H9 (cell line): Measurements from ENCODE around the gene NFYC. TPM values are rescaled to one million over a fixed set of nuclear protein-coding genes. Genes with fewer than 3 reads are reported as not detected.

ENCODE experiments used
- DNase-seq: peaks from one replicate; pipeline ENCODE4 v3.0.0-alpha.2; 2017
- H2AFZ ChIP-seq: one replicate; pipeline ENCODE4 v1.6.1; 2013; ENCODE audit warnings: mild to moderate bottlenecking, low read length, control low read depth, moderate library complexity
- H2AK5ac ChIP-seq: 2 replicates; pipeline ENCODE4 v1.6.1; 2013; ENCODE audit warnings: low read length, control low read depth, mixed read lengths; ENCODE audit not compliant: insufficient read length
- H2BK120ac ChIP-seq: one replicate; pipeline ENCODE4 v1.6.1; 2013; ENCODE audit warnings: low read depth, mild to moderate bottlenecking, low read length, control low read depth, inconsistent platforms; ENCODE audit not compliant: poor library complexity, severe bottlenecking
- H2BK12ac ChIP-seq: 2 replicates; pipeline ENCODE4 v1.6.1; 2013; ENCODE audit warnings: low read length, control low read depth, mixed read lengths, low read depth; ENCODE audit not compliant: insufficient read length
- H2BK15ac ChIP-seq: 2 replicates; pipeline ENCODE4 v1.6.1; 2013; ENCODE audit warnings: low read depth, low read length, control low read depth
- H2BK20ac ChIP-seq: one replicate; pipeline ENCODE4 v1.6.1; 2013; ENCODE audit warnings: low read depth, mild to moderate bottlenecking, low read length, control low read depth, inconsistent platforms; ENCODE audit not compliant: poor library complexity, severe bottlenecking
- H2BK5ac ChIP-seq: 2 replicates; pipeline ENCODE4 v1.6.1; 2013; ENCODE audit warnings: low read length, control low read depth, mixed read lengths; ENCODE audit not compliant: insufficient read length
- H3K14ac ChIP-seq: 2 replicates; pipeline ENCODE4 v1.6.1; 2013; ENCODE audit warnings: low read length, control low read depth; ENCODE audit not compliant: insufficient read depth
- H3K18ac ChIP-seq: 2 replicates; pipeline ENCODE4 v1.6.1; 2013; ENCODE audit warnings: low read depth, mild to moderate bottlenecking, mixed read lengths, low read length, control low read depth; ENCODE audit not compliant: insufficient read length
- H3K23ac ChIP-seq: 2 replicates; pipeline ENCODE4 v1.6.1; 2013; ENCODE audit warnings: low read length, control low read depth, mixed read lengths, low read depth; ENCODE audit not compliant: insufficient read length
- H3K23me2 ChIP-seq: 2 replicates; pipeline ENCODE4 v1.6.1; 2013; ENCODE audit warnings: low read depth, mild to moderate bottlenecking, mixed read lengths, low read length, control low read depth; ENCODE audit not compliant: insufficient read length, poor library complexity, severe bottlenecking
- H3K27ac ChIP-seq: 2 replicates; pipeline ENCODE4 v1.5.1; 2013; ENCODE audit warnings: low read length, control low read depth, mixed read lengths, low read depth; ENCODE audit not compliant: insufficient read length
- H3K27me3 ChIP-seq: 2 replicates; pipeline ENCODE4 v1.6.1; 2013; ENCODE audit warnings: low read length, control low read depth, inconsistent platforms; ENCODE audit not compliant: insufficient read depth
- H3K4ac ChIP-seq: 2 replicates; pipeline ENCODE4 v1.6.1; 2013; ENCODE audit warnings: low read depth, mild to moderate bottlenecking, control low read depth, inconsistent platforms, low read length, moderate library complexity
- H3K4me1 ChIP-seq: 2 replicates; pipeline ENCODE4 v1.6.1; 2013; ENCODE audit warnings: low read length, control low read depth, inconsistent platforms; ENCODE audit not compliant: insufficient read depth
- H3K4me2 ChIP-seq: 2 replicates; pipeline ENCODE4 v1.6.1; 2013; ENCODE audit warnings: low read length, control low read depth, mixed read lengths; ENCODE audit not compliant: insufficient read length, insufficient read depth
- H3K56ac ChIP-seq: 2 replicates; pipeline ENCODE4 v1.6.1; 2013; ENCODE audit warnings: low read depth, mild to moderate bottlenecking, mixed read lengths, low read length, control low read depth; ENCODE audit not compliant: insufficient read length
- H3K79me1 ChIP-seq: 2 replicates; pipeline ENCODE4 v1.6.1; 2013; ENCODE audit warnings: low read depth, mild to moderate bottlenecking, moderate library complexity, low read length, control low read depth, inconsistent platforms; ENCODE audit not compliant: insufficient read depth, poor library complexity, severe bottlenecking
- H3K79me2 ChIP-seq: 2 replicates; pipeline ENCODE4 v1.6.1; 2013; ENCODE audit warnings: low read length, control low read depth, inconsistent platforms; ENCODE audit not compliant: insufficient read depth
- H3K9ac ChIP-seq: 2 replicates; pipeline ENCODE4 v1.6.1; 2013; ENCODE audit warnings: low read length, control low read depth, mixed read lengths; ENCODE audit not compliant: insufficient read length; ENCODE audit errors: extremely low read depth
- H3K9me3 ChIP-seq: one replicate; pipeline ENCODE4 v1.6.1; 2013; ENCODE audit warnings: low read depth, low read length, inconsistent platforms; ENCODE audit not compliant: control insufficient read depth
- H3T11ph ChIP-seq: one replicate; pipeline ENCODE4 v1.6.1; 2013; ENCODE audit warnings: mild to moderate bottlenecking, low read length, control low read depth, inconsistent platforms
- H4K20me1 ChIP-seq: one replicate; pipeline ENCODE4 v1.6.1; 2013; ENCODE audit not compliant: control insufficient read depth, insufficient read length, insufficient read depth
- H4K5ac ChIP-seq: 2 replicates; pipeline ENCODE4 v1.6.1; 2013; ENCODE audit warnings: low read depth, mild to moderate bottlenecking, mixed read lengths, low read length, control low read depth; ENCODE audit not compliant: insufficient read length
- H4K8ac ChIP-seq: replicated peaks from 2 replicates; pipeline ENCODE4 v1.6.1; 2013; ENCODE audit warnings: low read length, control low read depth, mixed read lengths, low read depth; ENCODE audit not compliant: insufficient read length
- H4K91ac ChIP-seq: 2 replicates; pipeline ENCODE4 v1.6.1; 2013; ENCODE audit warnings: low read depth, mild to moderate bottlenecking, moderate library complexity, mixed read lengths, low read length, control low read depth; ENCODE audit not compliant: insufficient read length
- H3K27ac Mint-ChIP-seq, 3 experiments: 2 replicates in 2 of 3; 3 replicates in 1 of 3; pipeline ENCODE4 v1.8.0; 2020 to 2021; ENCODE audit warnings: mixed read lengths in 3 of 3, mild to moderate bottlenecking in 1 of 3, moderate library complexity in 1 of 3
- H3K27me3 Mint-ChIP-seq: 2 replicates; pipeline ENCODE4 v1.8.0; 2021; ENCODE audit warnings: low read depth, mild to moderate bottlenecking, moderate library complexity, mixed read lengths
- H3K36me3 Mint-ChIP-seq, 3 experiments: 2 replicates in 2 of 3; 3 replicates in 1 of 3; pipeline ENCODE4 v1.8.0; 2020 to 2021; ENCODE audit warnings: low read depth in 3 of 3, mixed read lengths in 3 of 3; ENCODE audit not compliant: insufficient read depth in 1 of 3
- H3K4me1 Mint-ChIP-seq, 2 experiments: 2 replicates each; pipeline ENCODE4 v1.8.0; 2020; ENCODE audit warnings: mixed read lengths in 2 of 2
- H3K4me3 Mint-ChIP-seq, 2 experiments: 2 replicates in 1 of 2; 3 replicates in 1 of 2; pipeline ENCODE4 v1.8.0; 2020 to 2021; ENCODE audit warnings: mild to moderate bottlenecking in 2 of 2, mixed read lengths in 2 of 2, moderate library complexity in 1 of 2
- H3K9me3 Mint-ChIP-seq, 2 experiments: 2 replicates in 1 of 2; 3 replicates in 1 of 2; pipeline ENCODE4 v1.8.0; 2020; ENCODE audit warnings: mild to moderate bottlenecking in 2 of 2, mixed read lengths in 2 of 2, moderate library complexity in 1 of 2
- CTCF ChIP-seq: fragments of 200-600 bp; sonication (generic); conservative IDR thresholded peaks from 3 replicates; pipeline ENCODE4 v1.8.0; 2021; ENCODE audit warnings: antibody characterized with exemption, mild to moderate bottlenecking
- WGBS: extraction: QIAGEN DNeasy Blood & Tissue Kit; methylation state at CpG from one replicate; pipeline ENCODE4 v1.1.7; 2013; ENCODE audit warnings: missing lambda C conversion rate, low lambda C conversion rate, mixed read lengths; ENCODE audit not compliant: insufficient read length; ENCODE audit errors: extremely low coverage; 5-methylcytosine and 5-hydroxymethylcytosine counted together
- total RNA-seq: library from RNA; stranded (reverse); gene quantifications from 2 replicates; pipeline ENCODE4 v1.2.1, GENCODE V29; 2021

Gene NFYC
- total RNA-seq, 1 experiment from 2014 or later, result 54.7 TPM

GRCh38 chr1:40810927-40811326 is 119.4 kb downstream of the NFYC start:
- H3K4me1 ChIP-seq, result no peaks in the 10 kb centered on the region
- H3K79me1 ChIP-seq, result no peaks in the 10 kb centered on the region
- Mint-ChIP-seq H3K36me3 (no peaks in the 10 kb centered on the region), H3K4me3 (no peak overlapping the region), H3K27me3 (peaks cover 23% of the 10 kb centered on the region), H3K4me1 (peaks cover 13 to 16% of the 10 kb centered on the region in 2 experiments), H3K9me3 (no peaks in the 10 kb centered on the region), H3K27ac (no peak overlapping the region; a peak in 1 of 7 replicates)
- no peak overlapping the region for H3K56ac ChIP-seq
- no peak overlapping the region for H3K23ac ChIP-seq
- H3K27ac ChIP-seq, result no peak overlapping the region
- H2BK20ac ChIP-seq, result no peak overlapping the region
- H4K5ac ChIP-seq, result no peak overlapping the region
- no peak overlapping the region for H4K91ac ChIP-seq
- H3K23me2 ChIP-seq, result no peaks in the 10 kb centered on the region
- H2BK120ac ChIP-seq, result no peak overlapping the region
- H3K4ac ChIP-seq, result no peak overlapping the region
- no peak overlapping the region for H2BK5ac ChIP-seq
- H2BK15ac ChIP-seq, result no peak overlapping the region
- H3K79me2 ChIP-seq, result no peaks in the 10 kb centered on the region
- H3T11ph ChIP-seq, result no peak overlapping the region
- H3K4me2 ChIP-seq, result no peak overlapping the region
- H2BK12ac ChIP-seq, result no peak overlapping the region
- DNase-seq, result no peak
- no CpG with 5 or more reads among the region's 5 CpGs for WGBS
- no peak overlapping the region for H4K8ac ChIP-seq
- H3K14ac ChIP-seq, result no peak overlapping the region
- no peaks in the 10 kb centered on the region for H3K9me3 ChIP-seq
- no peak overlapping the region for H3K9ac ChIP-seq
- no peak for TF ChIP-seq CTCF
- no peaks in the 10 kb centered on the region for H3K27me3 ChIP-seq
- no peak overlapping the region for H3K18ac ChIP-seq
- no peak overlapping the region for H2AK5ac ChIP-seq
- no peaks in the 10 kb centered on the region for H4K20me1 ChIP-seq
- no peak overlapping the region for H2AFZ ChIP-seq
